Skeletal muscle tissue (tissue), 4 donors: Measurements from ENCODE around the gene PTPRE. TPM values are rescaled to one million over a fixed set of nuclear protein-coding genes. Genes with fewer than 3 reads are reported as not detected.

Experiments
- H3K27ac ChIP-seq: one replicate; pipeline ENCODE4 v1.7.0; 2013; ENCODE audit warnings: mild to moderate bottlenecking, low read depth, low read length, inconsistent platforms
- H3K27me3 ChIP-seq, 3 donors: one replicate each; pipeline ENCODE4 v1.7.0; 2013; ENCODE audit warnings: low read length in 3 of 3; ENCODE audit not compliant: control insufficient read depth in 3 of 3, insufficient read depth in 3 of 3
- H3K36me3 ChIP-seq, 3 donors: one replicate each; pipeline ENCODE4 v1.7.0; 2013; ENCODE audit warnings: low read length in 3 of 3; ENCODE audit not compliant: control insufficient read depth in 3 of 3, insufficient read depth in 3 of 3
- H3K4me1 ChIP-seq, 3 donors: one replicate each; pipeline ENCODE4 v1.7.0; 2013; ENCODE audit warnings: low read length in 3 of 3, mild to moderate bottlenecking in 3 of 3; ENCODE audit not compliant: control insufficient read depth in 3 of 3, insufficient read depth in 3 of 3
- H3K4me3 ChIP-seq, 3 donors: one replicate each; pipeline ENCODE4 v1.7.0; 2013; ENCODE audit warnings: low read length in 3 of 3
- H3K9ac ChIP-seq, 3 donors: one replicate each; pipeline ENCODE4 v1.7.0; 2013; ENCODE audit warnings: low read length in 3 of 3, mild to moderate bottlenecking in 3 of 3, moderate library complexity in 2 of 3, low read depth in 1 of 3
- H3K9me3 ChIP-seq, 3 donors: one replicate each; pipeline ENCODE4 v1.7.0; 2013; ENCODE audit warnings: low read length in 3 of 3; ENCODE audit not compliant: control insufficient read depth in 3 of 3
- total RNA-seq: library from RNA; depleted of rRNA; stranded (reverse); fragments of >200 nt; gene quantifications from one replicate; pipeline ENCODE4 v1.2.3, GENCODE V29; 2014
- donor health status: Osteomylitis.

PTPRE gene
- total RNA-seq, 1 donor from 2014 or later: 7.8 TPM

DNA sequence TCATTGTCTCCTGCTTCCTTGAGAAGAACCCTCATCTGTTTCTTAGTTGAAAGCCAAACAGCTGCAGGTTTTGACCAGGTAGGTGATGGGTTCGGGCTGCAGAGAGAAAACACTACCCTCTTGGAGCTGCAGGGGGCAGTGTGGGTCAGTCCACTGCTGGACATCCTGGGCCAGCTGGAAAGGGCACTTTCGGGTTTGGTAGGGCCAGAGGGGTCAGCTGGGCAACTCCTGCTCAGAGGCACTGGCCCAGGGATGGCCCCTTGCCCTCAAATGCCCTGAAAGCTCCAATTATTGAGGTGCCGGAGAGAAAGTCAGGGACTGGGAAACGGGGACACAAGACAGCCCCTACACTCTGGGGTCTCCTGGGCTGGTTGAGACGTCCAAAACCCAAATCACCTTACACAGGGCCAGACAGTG, 128.7 kb downstream of the PTPRE start:
- Histone ChIP-seq H3K9me3 (no peaks in the 10 kb centered on the region), H3K36me3 (no peaks in the 10 kb centered on the region), H3K27ac (no peak overlapping the region), H3K9ac (no peak overlapping the region), H3K27me3 (peaks cover 0 to under 1% (median 0%) of the 10 kb centered on the region in 3 donors), H3K4me1 (peaks cover 0 to 3% (median 0%) of the 10 kb centered on the region in 3 donors), H3K4me3 (no peak overlapping the region)

GRCh38 chr10:128036011-128036615, 129.2 kb downstream of the PTPRE start:
- H3K9ac ChIP-seq: no peak overlapping the region
- no peak overlapping the region for H3K4me3 ChIP-seq
- H3K4me1 ChIP-seq: peaks cover 0 to 3% (median 0%) of the 10 kb centered on the region in 3 donors
- H3K9me3 ChIP-seq: no peaks in the 10 kb centered on the region
- H3K27ac ChIP-seq: no peak overlapping the region
- H3K27me3 ChIP-seq: peaks cover 0 to 2% (median 0%) of the 10 kb centered on the region in 3 donors
- no peaks in the 10 kb centered on the region for H3K36me3 ChIP-seq

GRCh38 chr10:128036746-128037543, 130.0 kb downstream of the PTPRE start:
- Histone ChIP-seq H3K27me3 (peaks cover 0 to 2% (median 0%) of the 10 kb centered on the region in 3 donors), H3K4me1 (peaks cover 0 to 3% (median 0%) of the 10 kb centered on the region in 3 donors), H3K36me3 (no peaks in the 10 kb centered on the region), H3K27ac (no peak overlapping the region), H3K4me3 (no peak overlapping the region), H3K9me3 (no peaks in the 10 kb centered on the region), H3K9ac (no peak overlapping the region)

GRCh38 chr10:128040096-128040495, 133.2 kb downstream of the PTPRE start:
- Histone ChIP-seq H3K9ac (no peak overlapping the region), H3K36me3 (no peaks in the 10 kb centered on the region), H3K9me3 (no peaks in the 10 kb centered on the region), H3K27me3 (peaks cover 0 to 2% (median 0%) of the 10 kb centered on the region in 3 donors), H3K4me3 (no peak overlapping the region), H3K4me1 (peaks cover 0 to 3% (median 0%) of the 10 kb centered on the region in 3 donors), H3K27ac (no peak overlapping the region)

DNA sequence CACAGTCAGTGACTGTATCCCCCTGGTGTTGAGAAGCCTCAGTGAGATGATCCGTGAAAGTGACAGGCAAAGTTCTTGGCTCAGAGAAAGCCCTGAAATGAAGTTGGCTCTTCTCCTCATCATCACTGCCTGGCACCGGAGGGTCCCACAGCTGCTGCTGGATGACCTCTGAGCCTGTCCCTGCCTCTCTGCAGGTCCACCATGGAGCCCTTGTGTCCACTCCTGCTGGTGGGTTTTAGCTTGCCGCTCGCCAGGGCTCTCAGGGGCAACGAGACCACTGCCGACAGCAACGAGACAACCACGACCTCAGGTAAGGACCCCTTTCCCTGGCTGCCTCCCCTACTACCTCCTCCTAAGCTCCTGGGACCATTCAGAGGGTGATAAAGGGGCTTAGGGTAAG, 133.8 kb downstream of the PTPRE start:
- Histone ChIP-seq H3K27ac (no peak overlapping the region), H3K9ac (no peak overlapping the region), H3K9me3 (no peaks in the 10 kb centered on the region), H3K27me3 (peaks cover 0 to 2% (median 0%) of the 10 kb centered on the region in 3 donors), H3K4me3 (no peak overlapping the region), H3K36me3 (no peaks in the 10 kb centered on the region), H3K4me1 (peaks cover 0 to 3% (median 0%) of the 10 kb centered on the region in 3 donors)

GRCh38 chr10:128042131-128042610, 135.3 kb downstream of the PTPRE start:
- Histone ChIP-seq H3K36me3 (no peaks in the 10 kb centered on the region), H3K9me3 (no peaks in the 10 kb centered on the region), H3K27me3 (peaks cover 0 to 2% (median 0%) of the 10 kb centered on the region in 3 donors), H3K9ac (no peak overlapping the region), H3K4me1 (peaks cover 0 to 2% (median 0%) of the 10 kb centered on the region in 3 donors), H3K4me3 (no peak overlapping the region), H3K27ac (no peak overlapping the region)

GRCh38 chr10:128043259-128044045, 136.5 kb downstream of the PTPRE start:
- Histone ChIP-seq H3K27me3 (peaks cover 0 to 2% (median 0%) of the 10 kb centered on the region in 3 donors), H3K36me3 (no peaks in the 10 kb centered on the region), H3K9me3 (no peaks in the 10 kb centered on the region), H3K27ac (no peak overlapping the region), H3K4me1 (peaks cover 0 to 4% (median 3%) of the 10 kb centered on the region in 3 donors), H3K4me3 (no peak overlapping the region), H3K9ac (no peak overlapping the region)

GRCh38 chr10:128044186-128044585, 137.3 kb downstream of the PTPRE start:
- no peak overlapping the region for H3K4me3 ChIP-seq
- H3K9me3 ChIP-seq: no peaks in the 10 kb centered on the region
- no peak overlapping the region for H3K9ac ChIP-seq
- peaks cover 0 to 4% (median 3%) of the 10 kb centered on the region in 3 donors for H3K4me1 ChIP-seq
- H3K27ac ChIP-seq: no peak overlapping the region
- H3K36me3 ChIP-seq: no peaks in the 10 kb centered on the region
- H3K27me3 ChIP-seq: peaks cover 0 to 2% (median 0%) of the 10 kb centered on the region in 3 donors

GRCh38 chr10:128044961-128045832, 138.3 kb downstream of the PTPRE start:
- peaks cover 0 to 4% (median 3%) of the 10 kb centered on the region in 3 donors for H3K4me1 ChIP-seq
- peaks cover 0 to 3% (median 0%) of the 10 kb centered on the region in 3 donors for H3K36me3 ChIP-seq
- H3K27me3 ChIP-seq: peaks cover 0 to 3% (median 2%) of the 10 kb centered on the region in 3 donors
- H3K9me3 ChIP-seq: no peaks in the 10 kb centered on the region
- no peak overlapping the region for H3K27ac ChIP-seq
- no peak overlapping the region for H3K4me3 ChIP-seq
- no peak overlapping the region for H3K9ac ChIP-seq
